ENCODE results near the gene SLC22A14.

The SLC22A14 gene

DNA sequence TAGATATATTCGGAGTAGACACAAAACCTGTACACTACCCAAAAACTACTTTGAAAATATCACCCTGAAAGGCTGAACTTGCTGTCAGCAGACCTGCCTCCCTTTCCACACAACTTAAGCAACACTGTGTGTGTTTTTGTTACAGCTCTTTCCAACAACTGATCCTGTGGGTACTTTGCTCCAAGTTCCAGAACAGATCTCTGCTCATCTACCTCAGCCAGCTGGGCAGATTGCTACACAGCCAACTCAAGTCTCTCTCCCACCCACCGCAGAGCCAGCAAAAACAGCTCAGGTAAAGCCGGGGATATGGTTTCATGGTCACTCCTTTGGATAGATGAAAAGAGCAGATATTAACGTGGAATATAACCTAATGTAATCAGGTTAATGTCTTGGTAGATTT, 36.2 kb upstream of the SLC22A14 start:
- no peak for DNase-seq (ENCODE audit: low read depth)
- no peak overlapping the region for H3K4me3 ChIP-seq (ENCODE audit: low read depth, low read length)
- TF ChIP-seq, protein P1, sequence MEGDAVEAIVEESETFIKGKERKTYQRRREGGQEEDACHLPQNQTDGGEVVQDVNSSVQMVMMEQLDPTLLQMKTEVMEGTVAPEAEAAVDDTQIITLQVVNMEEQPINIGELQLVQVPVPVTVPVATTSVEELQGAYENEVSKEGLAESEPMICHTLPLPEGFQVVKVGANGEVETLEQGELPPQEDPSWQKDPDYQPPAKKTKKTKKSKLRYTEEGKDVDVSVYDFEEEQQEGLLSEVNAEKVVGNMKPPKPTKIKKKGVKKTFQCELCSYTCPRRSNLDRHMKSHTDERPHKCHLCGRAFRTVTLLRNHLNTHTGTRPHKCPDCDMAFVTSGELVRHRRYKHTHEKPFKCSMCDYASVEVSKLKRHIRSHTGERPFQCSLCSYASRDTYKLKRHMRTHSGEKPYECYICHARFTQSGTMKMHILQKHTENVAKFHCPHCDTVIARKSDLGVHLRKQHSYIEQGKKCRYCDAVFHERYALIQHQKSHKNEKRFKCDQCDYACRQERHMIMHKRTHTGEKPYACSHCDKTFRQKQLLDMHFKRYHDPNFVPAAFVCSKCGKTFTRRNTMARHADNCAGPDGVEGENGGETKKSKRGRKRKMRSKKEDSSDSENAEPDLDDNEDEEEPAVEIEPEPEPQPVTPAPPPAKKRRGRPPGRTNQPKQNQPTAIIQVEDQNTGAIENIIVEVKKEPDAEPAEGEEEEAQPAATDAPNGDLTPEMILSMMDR (IDR thresholded peaks at IDR 0.05; ENCODE audit: low read depth, low read length) = no peak
- TF ChIP-seq POLR2A (IDR thresholded peaks at IDR 0.05; ENCODE audit: extremely low read depth, insufficient read length) = no peak

DNA sequence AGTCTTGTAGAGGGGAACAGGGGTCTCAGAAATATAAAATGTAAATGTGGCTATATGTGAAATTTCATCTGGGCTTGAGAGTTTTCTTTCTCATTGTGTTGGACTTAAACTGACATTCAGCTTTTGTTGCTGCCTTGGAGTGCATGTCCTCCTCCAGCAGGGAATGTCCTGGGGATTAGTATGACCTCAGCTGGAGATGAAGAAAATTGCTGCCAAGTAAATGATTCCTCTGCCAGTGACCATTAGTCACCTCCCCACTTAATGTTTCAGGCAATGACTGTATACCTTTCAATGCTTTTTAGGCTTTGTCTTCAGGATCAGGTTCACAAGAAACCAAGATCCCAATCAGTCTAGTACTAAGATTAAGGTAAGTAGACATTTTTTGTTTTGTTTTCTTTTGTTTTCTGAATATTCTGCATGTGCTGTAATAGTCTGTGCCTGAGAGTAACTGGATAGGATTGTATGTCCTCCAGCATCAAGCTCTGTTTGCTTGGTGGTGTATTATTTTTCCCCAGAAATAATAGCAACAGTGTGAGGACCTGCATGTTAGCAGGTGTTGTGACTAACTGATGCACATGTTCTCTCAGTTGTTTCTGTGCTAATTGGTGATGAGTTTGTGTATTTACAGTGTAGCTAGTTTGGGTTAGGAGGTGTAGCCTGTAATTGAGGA, 34.6 kb upstream of the SLC22A14 start:
- no peak overlapping the region for H3K4me3 ChIP-seq (ENCODE audit: low read depth, low read length)
- no peak for DNase-seq (ENCODE audit: low read depth)
- TF ChIP-seq MAX (IDR thresholded peaks at IDR 0.05; ENCODE audit: low read depth, low read length) = no peak
- TF ChIP-seq, protein P1 (IDR thresholded peaks at IDR 0.05; ENCODE audit: low read depth, low read length) = no peak
- no peak for TF ChIP-seq MYC (IDR thresholded peaks at IDR 0.05; ENCODE audit: low read depth, low read length)

DNA sequence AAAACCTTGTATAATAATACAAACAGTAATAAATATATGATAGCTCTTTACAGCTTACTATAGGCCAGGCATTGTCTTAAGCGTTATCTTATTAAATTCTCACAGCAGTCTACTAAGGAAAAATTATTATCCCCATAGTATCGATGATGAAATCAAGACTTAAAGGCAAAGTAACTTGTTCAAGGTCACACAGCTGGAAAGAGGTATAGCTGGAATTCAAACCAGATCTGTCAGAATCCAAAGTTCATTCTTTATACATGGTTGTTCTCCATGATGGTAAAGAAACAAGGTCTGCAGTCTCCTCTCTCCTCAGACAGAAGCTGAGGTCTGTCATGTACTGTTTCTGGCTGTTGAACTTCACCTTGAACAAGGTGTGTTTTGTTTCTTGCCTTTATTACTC, 31.9 kb upstream of the SLC22A14 start:
- no peak for TF ChIP-seq POLR2A (IDR thresholded peaks at IDR 0.05; ENCODE audit: extremely low read depth, insufficient read length)
- TF ChIP-seq, protein P1 (IDR thresholded peaks at IDR 0.05; ENCODE audit: low read depth, low read length) = no peak
- TF ChIP-seq MAX (IDR thresholded peaks at IDR 0.05; ENCODE audit: low read depth, low read length) = no peak
- TF ChIP-seq MYC (IDR thresholded peaks at IDR 0.05; ENCODE audit: low read depth, low read length) = no peak
- H3K4me3 ChIP-seq (ENCODE audit: low read depth, low read length) = no peak overlapping the region
- DNase-seq (ENCODE audit: low read depth) = no peak

DNA sequence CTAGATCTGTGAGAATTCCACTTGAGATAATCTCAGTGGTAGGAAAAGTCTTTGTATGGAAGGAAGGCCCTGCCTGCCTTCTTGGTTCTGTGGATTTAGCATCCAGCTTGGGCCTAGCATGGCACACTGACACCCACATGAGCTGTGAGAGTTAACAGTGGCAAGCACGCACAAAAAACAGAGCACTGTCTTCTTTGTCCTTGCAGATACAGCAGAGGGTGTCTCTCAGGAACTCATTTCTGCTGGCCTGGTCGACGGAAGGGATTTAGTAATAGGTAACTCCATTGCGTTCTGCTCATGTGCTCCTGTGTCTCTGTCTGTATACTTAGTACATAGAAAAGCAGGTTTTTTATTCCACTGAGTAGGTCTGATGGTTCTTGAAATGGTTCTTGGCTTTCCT, 30.9 kb upstream of the SLC22A14 start:
- H3K4me3 ChIP-seq (ENCODE audit: low read depth, low read length) = no peak overlapping the region
- TF ChIP-seq POLR2A (IDR thresholded peaks at IDR 0.05; ENCODE audit: extremely low read depth, insufficient read length) (no peak), MYC (IDR thresholded peaks at IDR 0.05; ENCODE audit: low read depth, low read length) (no peak), MAX (IDR thresholded peaks at IDR 0.05; ENCODE audit: low read depth, low read length) (no peak)
- TF ChIP-seq, protein P1 (IDR thresholded peaks at IDR 0.05; ENCODE audit: low read depth, low read length) = no peak
- no peak for DNase-seq (ENCODE audit: low read depth)

DNA sequence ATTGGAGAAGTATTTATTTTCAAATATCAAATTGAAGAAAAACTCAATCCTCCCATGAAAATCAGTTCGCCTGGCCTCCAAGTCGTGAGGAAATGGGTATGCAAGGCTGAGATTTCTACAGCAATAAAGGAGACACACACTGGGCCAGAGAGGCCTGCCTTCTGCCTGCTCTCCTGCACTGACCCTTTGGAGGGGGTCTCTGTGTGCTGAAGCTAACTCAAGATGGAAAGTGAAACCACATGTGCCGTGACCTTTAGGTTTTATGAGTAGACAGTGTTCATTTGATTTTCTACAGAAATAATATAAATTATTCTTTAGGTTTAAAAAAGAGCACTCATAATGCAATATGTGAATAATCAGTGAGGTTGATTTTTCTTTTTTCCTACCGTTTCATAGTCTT, 28.4 kb upstream of the SLC22A14 start:
- no peak overlapping the region for H3K4me3 ChIP-seq (ENCODE audit: low read depth, low read length)
- TF ChIP-seq MAX (IDR thresholded peaks at IDR 0.05; ENCODE audit: low read depth, low read length) = no peak
- TF ChIP-seq, protein P1 (IDR thresholded peaks at IDR 0.05; ENCODE audit: low read depth, low read length) = no peak
- no peak for TF ChIP-seq POLR2A (IDR thresholded peaks at IDR 0.05; ENCODE audit: extremely low read depth, insufficient read length)
- TF ChIP-seq MYC (IDR thresholded peaks at IDR 0.05; ENCODE audit: low read depth, low read length) = no peak
- DNase-seq (ENCODE audit: low read depth) = no peak

GRCh38 chr3:38254872-38255271, 27.2 kb upstream of the SLC22A14 start:
- H3K4me3 ChIP-seq (ENCODE audit: low read depth, low read length) = no peak overlapping the region
- DNase-seq (ENCODE audit: low read depth) = no peak
- TF ChIP-seq, protein P1 (IDR thresholded peaks at IDR 0.05; ENCODE audit: low read depth, low read length) = no peak
